ENCODE measurements around the gene KIF18B.
"Not testable (repeated sequence)": the region's sequence is repeated elsewhere in the genome, so short reads cannot be mapped to it uniquely, and the experiment has no call there.

The KIF18B gene

DNA sequence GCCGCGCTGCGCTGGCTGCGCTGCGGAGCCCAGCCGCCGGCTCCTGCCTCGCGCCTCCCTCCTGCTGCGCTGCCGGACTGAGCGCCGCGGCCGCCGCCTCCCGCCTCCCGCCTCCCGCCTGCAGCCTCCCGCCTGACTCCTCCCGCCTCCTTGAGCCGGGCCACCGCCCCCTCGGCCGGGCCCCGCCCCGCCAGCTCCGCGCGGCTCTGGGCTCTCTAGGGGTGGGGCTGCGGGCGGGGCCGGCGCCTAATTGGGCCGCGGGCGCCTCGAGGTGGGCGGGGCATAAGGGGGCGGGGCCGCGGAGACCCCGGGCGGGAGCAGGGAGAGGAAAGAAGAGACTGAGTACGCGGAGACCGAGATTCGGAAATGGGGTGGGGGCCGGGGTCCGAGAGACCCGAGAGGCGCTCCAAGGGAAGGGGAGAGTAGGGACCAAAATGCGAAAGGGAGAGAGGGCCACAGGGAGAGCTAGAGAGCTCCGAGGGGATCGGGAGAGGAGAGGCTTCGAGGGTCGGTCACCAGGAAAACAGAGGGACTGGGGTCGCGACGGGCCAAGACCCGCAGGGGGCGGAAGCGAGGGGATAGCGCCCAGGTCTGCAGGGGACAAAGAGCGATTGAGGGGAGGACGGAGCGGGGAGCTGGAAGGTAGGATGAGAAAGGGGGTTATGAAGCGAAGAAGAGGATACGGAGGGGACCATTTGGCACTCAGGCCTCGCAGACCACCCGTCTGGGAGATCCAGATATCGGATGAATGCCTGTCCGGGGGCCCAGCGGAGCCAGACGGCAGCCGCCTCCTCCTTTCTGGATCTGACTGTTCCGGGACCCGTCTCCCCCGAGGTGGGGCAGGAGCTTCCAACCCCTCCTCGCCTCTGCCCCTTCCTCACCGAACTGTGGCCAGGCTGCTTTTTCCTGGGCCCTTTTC is 20.9 kb upstream of the KIF18B start, which contains the start of gene C1QL1:
C1QL1 (minus strand) TSS at position 79 of the 919 bp plus-strand sequence. CDS start 255 bp downstream, outside the sequence.
- peak; percentile 91 for DNase-seq

DNA sequence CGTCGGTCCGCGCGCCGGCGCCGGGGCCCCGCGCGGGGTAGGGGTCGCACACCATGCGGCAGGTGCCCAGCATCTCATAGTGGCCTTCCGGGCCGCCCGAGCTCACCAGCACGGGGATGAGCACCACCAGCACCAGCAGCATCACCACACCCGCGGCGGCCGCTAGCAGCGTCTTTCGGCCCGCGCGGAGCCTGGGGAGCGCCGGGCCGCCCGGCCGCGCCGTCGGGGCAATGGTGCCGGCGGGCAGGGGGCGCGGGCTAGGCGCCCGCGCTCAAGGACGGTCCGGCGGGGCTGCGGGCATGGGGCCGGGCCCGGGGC is 20.3 kb upstream of the KIF18B start:
- no peak for DNase-seq

GRCh38 chr17:44967026-44967906 is 19.7 kb upstream of the KIF18B start:
- DNase-seq, result no peak

DNA sequence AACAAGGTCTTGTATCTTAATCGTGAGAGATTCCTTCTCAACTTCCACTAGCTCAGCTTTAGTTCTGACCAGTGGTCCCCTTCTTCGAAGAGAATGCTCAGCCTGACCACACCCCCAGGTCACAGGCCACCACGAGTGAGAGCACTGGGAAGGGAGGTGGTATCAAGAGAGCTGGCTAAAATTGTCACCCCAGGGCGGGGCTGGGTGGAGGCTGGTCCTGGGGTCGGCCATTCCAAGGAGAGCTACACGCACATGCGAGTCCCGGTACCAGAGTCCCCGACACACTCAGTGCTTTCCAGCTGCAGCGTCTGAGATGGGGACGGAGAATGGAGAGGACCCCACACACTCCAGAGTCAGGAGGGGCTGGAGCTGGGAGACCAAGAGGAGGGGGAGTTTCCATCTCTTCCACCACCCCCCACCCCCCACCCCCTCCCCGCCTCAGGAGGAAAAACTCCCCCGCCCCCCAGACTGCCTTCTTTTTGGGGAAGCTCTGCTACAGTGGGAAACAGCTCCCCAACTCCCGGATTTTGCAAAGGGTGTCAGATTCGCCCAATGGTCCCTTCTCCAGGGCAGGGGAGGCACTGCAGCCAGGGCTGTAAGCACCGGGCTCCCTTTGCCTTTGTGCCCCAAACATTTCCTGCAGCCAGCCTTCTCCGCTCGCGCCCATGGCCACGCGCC is 18.9 kb upstream of the KIF18B start:
- no peak for DNase-seq

- no peak for DNase-seq
Measured at GRCh38 chr17:44965481-44966234, 18.1 kb upstream of the KIF18B start.

DNA sequence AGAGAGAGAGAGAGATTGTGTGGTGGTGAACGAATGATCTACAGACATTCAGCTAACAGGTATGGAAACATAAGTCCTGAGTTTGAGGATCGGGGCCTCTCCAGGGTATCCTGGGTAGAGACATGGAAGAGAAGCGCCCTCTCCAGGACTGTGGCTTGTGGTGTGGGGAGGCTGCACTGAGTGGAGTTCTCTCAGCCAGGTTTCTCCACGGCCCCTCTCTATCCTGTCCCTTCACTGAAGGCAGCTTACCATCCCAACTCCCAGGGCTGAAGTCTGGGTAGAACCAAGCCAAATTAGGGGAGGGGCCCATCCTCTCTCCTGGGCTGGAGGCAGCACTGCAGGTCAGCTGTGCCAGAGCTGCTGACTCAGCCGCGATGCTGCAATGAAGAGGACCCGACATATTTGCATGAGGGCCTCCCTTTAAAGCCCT is 14.4 kb upstream of the KIF18B start:
- DNase-seq, result no peak

DNA sequence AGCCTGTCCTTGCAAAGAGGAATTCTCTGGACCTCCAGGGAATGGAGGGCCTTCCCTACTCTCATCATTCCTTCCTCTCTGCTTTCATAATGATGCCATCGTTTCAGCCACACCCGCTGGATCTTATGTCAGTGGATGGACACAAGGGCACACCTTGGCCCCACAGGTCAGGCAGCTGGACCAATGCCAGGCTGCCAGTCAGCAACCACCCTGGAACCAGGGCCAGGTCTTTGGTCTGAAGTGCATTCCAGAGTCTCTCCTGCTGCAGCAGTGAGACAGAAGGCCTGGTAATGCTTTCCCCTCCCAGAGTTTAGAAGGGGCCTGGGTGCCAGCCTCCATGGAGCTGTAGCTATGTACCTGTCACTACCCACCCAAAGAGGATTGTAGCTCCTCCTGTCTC is 13.1 kb upstream of the KIF18B start:
- DNase-seq, result no peak

DNA sequence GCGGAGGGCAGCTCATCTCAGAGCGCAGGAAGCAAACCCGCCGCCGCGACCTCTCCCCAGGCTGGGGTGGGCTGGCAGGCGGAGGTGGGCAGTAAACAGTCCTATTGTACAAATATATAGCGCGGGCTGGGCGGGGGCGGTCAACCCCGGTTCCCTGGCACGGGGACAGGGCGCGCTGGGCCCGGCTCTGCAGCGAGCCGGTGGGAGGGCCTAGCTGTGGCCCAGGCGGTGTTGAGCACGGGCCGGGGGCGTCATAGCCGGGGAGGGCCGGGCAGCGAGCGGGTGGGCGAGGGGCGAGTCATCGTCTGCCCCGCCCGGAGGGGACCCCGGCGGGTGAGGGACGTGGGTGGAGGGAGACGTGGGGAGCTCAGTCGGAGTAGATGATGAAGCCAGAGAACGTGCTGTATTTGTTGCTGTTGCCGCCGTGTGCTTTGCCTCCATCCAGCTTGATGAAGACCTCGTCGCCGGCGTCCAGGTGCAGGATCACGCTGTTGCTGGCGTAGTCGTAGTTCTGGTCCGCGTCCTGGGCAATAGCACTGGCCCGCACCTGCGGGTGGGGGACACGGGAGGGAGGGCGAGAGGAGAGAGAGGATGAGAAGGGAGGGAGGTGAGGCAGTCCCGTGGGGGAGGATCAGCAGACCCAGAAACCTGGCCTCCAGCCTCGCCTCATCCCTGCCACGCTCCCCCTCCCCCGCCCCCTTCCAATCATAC is 12.4 kb upstream of the KIF18B start:
- DNase-seq, result no peak

GRCh38 chr17:44956998-44957981 is 9.7 kb upstream of the KIF18B start:
- no peak for DNase-seq

- no peak for DNase-seq
Measured at GRCh38 chr17:44955674-44956425, 8.3 kb upstream of the KIF18B start.

GRCh38 chr17:44952946-44953475 is 5.4 kb upstream of the KIF18B start:
- DNase-seq, result no peak

DNA sequence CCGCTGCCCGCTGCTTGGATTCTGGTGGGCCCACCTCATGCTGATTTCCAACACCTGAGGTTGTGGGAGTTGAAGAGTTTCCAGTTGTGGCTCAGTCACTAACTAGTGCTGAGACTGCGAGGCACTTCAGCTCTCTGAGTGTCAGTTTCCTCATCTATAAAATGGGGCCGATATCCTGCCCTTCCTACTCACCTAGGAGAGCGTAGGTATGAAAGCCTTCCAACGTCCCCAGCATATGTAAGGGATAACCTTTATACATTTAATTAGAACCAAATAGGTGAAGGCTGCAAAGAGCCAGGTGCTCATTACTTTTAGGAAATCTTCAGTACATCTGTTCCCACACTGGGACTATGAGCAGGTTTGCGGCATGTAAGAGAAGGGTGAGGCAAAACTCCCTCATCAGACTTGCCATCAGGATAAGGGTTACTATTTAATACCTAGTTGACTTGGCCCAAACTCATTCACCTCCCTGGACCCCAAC is 782 bp upstream of the KIF18B start:
- no peak for DNase-seq

- DNase-seq, result not testable (repeated sequence)
Measured at GRCh38 chr17:44945652-44946051, 1.9 kb downstream of the KIF18B start.

DNA sequence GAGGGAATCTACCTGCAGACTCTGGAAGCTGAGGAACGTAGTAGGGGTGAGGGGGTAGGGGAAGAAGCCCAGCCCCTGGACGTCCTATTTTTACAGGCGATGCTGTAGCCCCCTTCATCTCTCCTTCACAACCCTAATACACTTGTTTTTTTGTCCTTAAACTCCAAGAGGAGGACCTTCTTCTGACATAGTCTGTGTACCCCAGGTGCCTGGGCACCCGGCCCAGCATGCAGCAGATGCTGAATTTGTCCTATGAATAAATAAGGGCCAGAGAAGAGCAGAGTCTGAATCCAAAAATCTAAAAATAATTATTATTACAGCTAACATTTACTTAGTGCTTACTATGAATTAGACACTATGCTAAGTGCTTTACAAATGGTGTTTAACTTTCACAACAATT is 5.1 kb downstream of the KIF18B start:
- no peak for DNase-seq

- no peak for DNase-seq
Measured at GRCh38 chr17:44941712-44942331, 5.8 kb downstream of the KIF18B start.

DNA sequence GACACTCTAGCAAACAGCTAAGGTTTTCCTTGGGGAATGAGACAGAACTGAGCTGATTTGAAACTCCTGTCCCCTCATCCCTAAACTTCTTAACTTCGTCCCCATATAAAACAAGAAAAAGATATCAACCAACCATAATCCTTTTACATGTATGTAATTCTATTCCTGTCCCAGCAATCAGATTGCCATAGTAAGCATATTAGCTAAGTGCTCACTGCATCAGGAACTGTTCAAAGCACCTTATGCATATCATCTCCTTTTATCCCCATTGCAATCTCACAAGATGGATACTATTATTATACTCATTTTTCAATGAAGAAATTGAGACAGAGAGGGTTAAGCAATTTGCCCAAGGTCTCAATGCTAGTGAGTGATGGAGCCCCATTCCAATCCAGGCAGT is 6.8 kb downstream of the KIF18B start:
- DNase-seq, result no peak

- no peak for DNase-seq
Measured at GRCh38 chr17:44940317-44940716, 7.3 kb downstream of the KIF18B start.

DNA sequence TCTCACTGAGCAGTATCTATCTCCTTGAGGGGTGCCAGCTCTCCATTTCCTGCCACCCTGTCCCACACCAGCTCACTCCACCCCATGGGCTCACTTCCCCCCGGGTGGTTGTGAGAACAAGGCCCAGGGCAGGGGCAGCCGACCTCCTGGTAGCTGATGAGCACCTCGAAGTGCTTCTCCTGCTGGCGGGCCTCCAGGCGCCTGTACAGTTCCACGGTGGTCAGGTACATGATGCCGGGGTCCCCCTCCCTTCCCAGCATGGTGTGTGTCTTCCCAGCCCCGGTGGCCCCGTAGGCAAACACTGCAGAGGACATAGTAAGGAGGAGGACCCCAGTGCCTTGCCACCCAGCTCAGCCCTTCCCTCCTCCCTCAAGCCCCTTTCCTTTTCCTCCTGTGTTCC is 12.5 kb downstream of the KIF18B start:
- no peak for DNase-seq

GRCh38 chr17:44934745-44935105 is 12.8 kb downstream of the KIF18B start:
- DNase-seq, result no peak
